ENCODE data around the gene POLR3A. TPM values are rescaled to one million over a fixed set of nuclear protein-coding genes. Genes with fewer than 3 reads are reported as not detected.

The POLR3A gene
- total RNA-seq, 1 experiment from 2014 or later, result 12.3 TPM

GRCh38 chr10:77944519-77944918, 84.8 kb downstream of the POLR3A start:
- no peak for DNase-seq
- Histone ChIP-seq H3K4me3 (ENCODE audit: insufficient read depth, low read depth, low read length) (no peak overlapping the region), H3K36me3 (replicated peaks; ENCODE audit: control insufficient read depth, insufficient read depth, low read length) (no peaks in the 10 kb centered on the region), H3K27me3 (ENCODE audit: control insufficient read depth, insufficient read depth, low read length) (no peaks in the 10 kb centered on the region)

DNA sequence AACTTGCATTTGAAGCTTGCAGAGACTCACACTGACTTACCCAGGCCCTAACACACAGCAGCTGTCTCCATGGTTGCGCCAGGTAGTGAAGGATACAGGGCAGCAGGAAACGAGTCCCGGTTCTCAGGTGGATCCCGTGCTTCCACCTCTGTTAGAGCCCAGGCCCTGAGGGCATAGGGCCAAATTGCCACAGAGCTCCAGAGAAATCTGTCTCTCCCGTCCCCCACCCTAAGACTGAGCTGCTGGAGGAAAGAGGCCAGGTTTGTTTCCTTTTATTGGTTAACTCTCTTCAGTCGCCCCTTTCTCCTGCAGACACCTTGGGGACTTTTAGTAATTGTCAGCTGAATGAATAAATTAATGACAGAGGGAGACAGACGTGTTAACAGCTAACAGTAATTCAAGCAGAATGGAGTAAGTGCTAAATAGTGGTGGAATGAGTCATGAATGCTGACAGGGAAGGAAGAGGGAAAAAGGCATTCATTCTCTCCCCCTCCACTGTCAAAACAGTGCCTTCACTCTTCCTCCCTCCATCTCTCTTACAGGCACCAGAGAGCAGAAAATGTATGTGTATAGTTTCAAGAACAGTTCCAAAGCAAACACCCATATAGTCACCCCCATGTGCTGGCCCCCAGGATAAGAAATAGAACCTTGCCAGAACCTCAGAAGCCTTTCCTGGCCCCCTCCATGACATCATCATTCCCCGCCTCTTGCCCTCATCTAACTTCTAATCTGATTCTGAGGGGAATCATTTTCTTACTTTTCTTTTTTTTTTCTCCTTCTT, 86.0 kb downstream of the POLR3A start:
- H3K4me3 ChIP-seq (ENCODE audit: insufficient read depth, low read depth, low read length), result no peak overlapping the region
- H3K27me3 ChIP-seq (ENCODE audit: control insufficient read depth, insufficient read depth, low read length), result no peaks in the 10 kb centered on the region
- H3K36me3 ChIP-seq (replicated peaks; ENCODE audit: control insufficient read depth, insufficient read depth, low read length), result no peaks in the 10 kb centered on the region
- DNase-seq, result no peak

DNA sequence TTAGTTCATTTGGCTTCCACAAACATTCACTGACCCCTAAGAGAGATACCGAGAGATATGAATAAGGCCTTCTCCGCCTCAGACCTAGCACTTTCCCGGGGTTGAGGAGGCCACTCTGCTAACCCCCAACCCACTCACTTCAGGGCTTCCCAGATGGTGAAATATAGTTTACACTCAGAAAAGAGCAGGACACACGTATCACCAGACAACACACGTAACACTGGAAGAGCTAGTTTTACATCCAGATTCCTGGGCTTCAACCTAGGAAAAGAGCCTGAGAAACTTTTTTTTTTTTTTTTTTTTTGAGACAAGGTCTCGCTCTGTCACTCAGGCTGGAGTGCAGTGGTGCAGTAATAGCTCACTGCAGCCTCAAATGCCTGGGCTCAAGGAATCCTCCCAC, 87.5 kb downstream of the POLR3A start:
- H3K27me3 ChIP-seq (ENCODE audit: control insufficient read depth, insufficient read depth, low read length), result no peaks in the 10 kb centered on the region
- no peak overlapping the region for H3K4me3 ChIP-seq (ENCODE audit: insufficient read depth, low read depth, low read length)
- no peak for DNase-seq

DNA sequence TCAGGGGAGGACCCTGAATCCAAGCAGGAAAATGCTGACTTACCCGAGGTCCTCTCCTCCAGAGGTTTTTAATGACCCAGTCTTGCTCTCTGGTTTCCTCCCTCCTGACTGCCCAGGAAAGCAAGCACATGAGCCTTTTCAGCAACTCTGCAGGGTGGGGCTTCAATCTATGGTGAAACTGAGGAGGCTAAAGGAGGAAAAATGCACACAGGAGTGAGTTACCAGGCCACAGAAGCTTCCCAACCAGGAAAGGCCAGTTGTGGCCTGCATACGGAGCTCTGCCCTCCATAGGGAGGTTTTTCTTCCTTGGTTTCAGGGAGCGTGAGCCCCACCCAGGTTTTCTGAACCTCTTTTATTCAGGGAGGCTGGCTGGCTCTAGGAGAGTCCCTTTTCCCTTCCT, 88.7 kb downstream of the POLR3A start:
- no peak for DNase-seq
- no peaks in the 10 kb centered on the region for H3K36me3 ChIP-seq (replicated peaks; ENCODE audit: control insufficient read depth, insufficient read depth, low read length)
- H3K4me3 ChIP-seq (ENCODE audit: insufficient read depth, low read depth, low read length), result no peak overlapping the region
- no peaks in the 10 kb centered on the region for H3K27me3 ChIP-seq (ENCODE audit: control insufficient read depth, insufficient read depth, low read length)

More for the DNA sequence above, 87.5 kb downstream of the POLR3A start:
- no peaks in the 10 kb centered on the region for H3K36me3 ChIP-seq (replicated peaks; ENCODE audit: control insufficient read depth, insufficient read depth, low read length)

- Histone ChIP-seq H3K27me3 (ENCODE audit: control insufficient read depth, insufficient read depth, low read length) (no peaks in the 10 kb centered on the region), H3K36me3 (replicated peaks; ENCODE audit: control insufficient read depth, insufficient read depth, low read length) (no peaks in the 10 kb centered on the region), H3K4me3 (ENCODE audit: insufficient read depth, low read depth, low read length) (no peak overlapping the region)
- no peak for DNase-seq
Measured at GRCh38 chr10:77940225-77940624, 89.1 kb downstream of the POLR3A start.

- no peak overlapping the region for H3K4me3 ChIP-seq (ENCODE audit: insufficient read depth, low read depth, low read length)
- H3K36me3 ChIP-seq (replicated peaks; ENCODE audit: control insufficient read depth, insufficient read depth, low read length), result no peaks in the 10 kb centered on the region
- no peak for DNase-seq
- H3K27me3 ChIP-seq (ENCODE audit: control insufficient read depth, insufficient read depth, low read length), result no peaks in the 10 kb centered on the region
Measured at GRCh38 chr10:77939561-77940001, 89.7 kb downstream of the POLR3A start.

GRCh38 chr10:77936697-77937567, 92.4 kb downstream of the POLR3A start:
- no peaks in the 10 kb centered on the region for H3K36me3 ChIP-seq (replicated peaks; ENCODE audit: control insufficient read depth, insufficient read depth, low read length)
- H3K27me3 ChIP-seq (ENCODE audit: control insufficient read depth, insufficient read depth, low read length), result no peaks in the 10 kb centered on the region
- no peak overlapping the region for H3K4me3 ChIP-seq (ENCODE audit: insufficient read depth, low read depth, low read length)
- DNase-seq, result no peak

DNA sequence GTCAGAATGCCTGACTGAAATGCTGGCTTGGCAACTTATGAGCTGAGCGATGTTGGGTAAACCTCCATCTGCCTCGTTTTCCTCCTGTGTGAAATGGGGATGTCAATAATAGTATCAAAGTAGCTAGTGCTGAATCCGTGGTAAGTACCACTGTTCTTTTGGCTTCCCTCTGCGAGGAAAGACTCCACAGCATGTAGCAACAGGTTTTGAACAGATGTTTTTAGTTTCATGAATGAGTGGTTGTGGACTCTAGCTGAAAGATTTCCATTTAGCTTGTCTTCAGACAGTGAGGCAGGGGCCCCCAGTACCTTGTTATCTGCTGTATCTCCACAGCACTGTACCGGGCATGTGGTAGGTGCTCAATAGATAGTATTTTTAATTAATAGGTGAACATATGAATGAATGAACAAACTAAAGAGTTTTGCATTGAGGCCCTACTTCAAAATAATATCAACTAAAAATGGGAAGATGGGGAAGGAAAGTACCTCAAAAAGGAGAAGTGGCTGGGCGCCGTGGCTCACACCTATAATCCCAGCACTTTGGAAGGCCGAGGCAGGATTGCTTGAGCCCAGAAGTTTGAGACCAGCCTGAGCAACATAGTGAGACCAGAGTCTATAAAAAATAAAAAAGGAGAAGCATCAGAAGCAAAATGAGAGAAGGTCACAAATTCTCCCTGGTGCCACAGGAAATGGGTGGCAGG, 97.1 kb downstream of the POLR3A start:
- no peak for DNase-seq
- Histone ChIP-seq H3K36me3 (replicated peaks; ENCODE audit: control insufficient read depth, insufficient read depth, low read length) (no peaks in the 10 kb centered on the region), H3K27me3 (ENCODE audit: control insufficient read depth, insufficient read depth, low read length) (no peaks in the 10 kb centered on the region), H3K4me3 (ENCODE audit: insufficient read depth, low read depth, low read length) (no peak overlapping the region)

DNA sequence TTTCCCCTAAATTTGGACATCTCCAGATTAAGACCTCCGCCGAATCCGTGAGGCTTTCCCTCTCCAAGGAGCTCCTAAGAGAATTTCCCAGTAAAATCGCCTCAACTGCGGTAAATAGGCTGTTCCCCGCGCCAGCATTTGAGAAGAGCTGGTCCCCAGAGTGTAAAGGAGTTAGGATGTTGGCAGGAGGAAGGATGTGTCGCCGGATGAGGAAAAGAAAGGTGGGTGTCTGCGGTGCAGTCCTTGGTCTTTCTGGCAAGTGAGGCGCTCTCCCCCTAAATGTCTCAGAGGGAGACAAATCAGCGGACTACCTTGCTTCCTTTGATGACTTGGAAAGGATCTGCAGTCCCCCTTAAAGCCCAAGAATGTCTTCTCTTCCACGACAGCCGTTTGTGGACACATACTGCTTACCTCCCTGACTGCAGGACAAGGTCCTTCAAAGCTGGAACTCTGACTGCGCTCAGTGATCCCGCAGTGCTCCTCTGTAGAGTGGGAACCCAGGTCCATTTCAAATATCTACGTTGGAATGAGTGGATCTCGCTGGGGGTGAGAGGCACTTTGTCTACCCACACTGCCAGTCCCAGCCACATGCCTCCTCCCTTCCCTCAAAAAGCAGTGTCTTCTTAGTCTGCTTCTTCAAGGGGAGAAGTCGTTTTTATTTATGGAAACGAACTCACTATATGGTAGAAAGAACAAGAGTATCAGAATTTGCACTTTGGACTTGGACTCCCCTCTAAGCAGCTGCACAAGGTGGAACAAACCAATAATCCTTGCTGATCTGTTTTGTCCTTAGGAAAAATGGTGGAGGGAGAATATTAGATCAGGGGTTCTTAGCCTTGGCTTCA, 101.7 kb downstream of the POLR3A start:
- H3K4me3 ChIP-seq (ENCODE audit: insufficient read depth, low read depth, low read length), result peak overlapping the region; percentile 86
- H3K27me3 ChIP-seq (ENCODE audit: control insufficient read depth, insufficient read depth, low read length), result no peaks in the 10 kb centered on the region
- H3K36me3 ChIP-seq (replicated peaks; ENCODE audit: control insufficient read depth, insufficient read depth, low read length), result no peaks in the 10 kb centered on the region
- DNase-seq, result no peak

GRCh38 chr10:77926566-77927401, 102.5 kb downstream of the POLR3A start, which contains the start of gene DLG5:
DLG5 (minus strand) TSS chr10:77926755; CDS start chr10:77926520, 235 bp downstream.
- peak; percentile 90 for DNase-seq
- no peaks in the 10 kb centered on the region for H3K36me3 ChIP-seq (replicated peaks; ENCODE audit: control insufficient read depth, insufficient read depth, low read length)

DNA sequence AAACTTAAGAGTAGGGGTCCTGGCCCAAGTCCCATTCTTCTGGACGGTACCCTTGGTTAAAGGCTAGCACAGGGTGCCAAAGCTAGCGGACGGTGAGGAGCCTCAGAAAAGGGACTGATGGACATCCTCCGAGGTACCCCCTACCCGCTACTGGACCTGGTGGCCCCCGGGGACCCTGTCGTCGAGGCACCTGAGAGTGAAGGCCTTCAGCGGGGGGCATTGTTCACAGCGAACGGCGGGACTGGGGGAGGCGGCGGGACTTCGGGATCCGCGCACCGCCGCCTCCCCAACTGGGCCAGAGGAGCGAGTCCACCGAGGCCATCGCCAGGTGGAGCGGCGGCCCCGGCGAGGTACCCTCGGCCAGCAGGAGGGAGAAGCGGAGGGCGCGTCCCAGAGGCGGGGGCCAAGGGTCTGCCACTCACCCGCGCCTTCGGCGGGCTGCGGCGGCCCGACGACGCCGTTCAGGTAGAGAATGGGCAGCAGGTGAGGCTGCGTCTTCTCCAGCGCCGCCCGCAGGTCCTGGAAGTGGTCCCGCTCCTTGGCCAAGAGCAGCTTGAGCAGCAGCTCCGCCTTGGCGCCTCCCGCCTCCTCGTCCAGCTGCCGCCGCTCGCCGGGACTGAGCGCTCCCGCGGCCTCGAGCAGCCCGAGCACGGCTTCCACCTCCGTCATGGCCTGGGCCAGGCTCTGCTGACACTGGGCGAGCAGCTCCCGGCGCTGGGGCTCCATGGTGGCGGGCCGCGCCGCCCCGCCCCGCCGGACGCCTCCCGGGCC, 103.3 kb downstream of the POLR3A start:
- Histone ChIP-seq H3K27me3 (ENCODE audit: control insufficient read depth, insufficient read depth, low read length) (no peaks in the 10 kb centered on the region), H3K36me3 (replicated peaks; ENCODE audit: control insufficient read depth, insufficient read depth, low read length) (no peaks in the 10 kb centered on the region), H3K4me3 (ENCODE audit: insufficient read depth, low read depth, low read length) (peak overlapping the region; percentile 86)
- peak; percentile 83 for DNase-seq

More at GRCh38 chr10:77926566-77927401, 102.5 kb downstream of the POLR3A start, which contains the start of gene DLG5:
- Histone ChIP-seq H3K27me3 (ENCODE audit: control insufficient read depth, insufficient read depth, low read length) (no peaks in the 10 kb centered on the region), H3K4me3 (ENCODE audit: insufficient read depth, low read depth, low read length) (peak within 1 kb of the TSS; percentile 86)

DNA sequence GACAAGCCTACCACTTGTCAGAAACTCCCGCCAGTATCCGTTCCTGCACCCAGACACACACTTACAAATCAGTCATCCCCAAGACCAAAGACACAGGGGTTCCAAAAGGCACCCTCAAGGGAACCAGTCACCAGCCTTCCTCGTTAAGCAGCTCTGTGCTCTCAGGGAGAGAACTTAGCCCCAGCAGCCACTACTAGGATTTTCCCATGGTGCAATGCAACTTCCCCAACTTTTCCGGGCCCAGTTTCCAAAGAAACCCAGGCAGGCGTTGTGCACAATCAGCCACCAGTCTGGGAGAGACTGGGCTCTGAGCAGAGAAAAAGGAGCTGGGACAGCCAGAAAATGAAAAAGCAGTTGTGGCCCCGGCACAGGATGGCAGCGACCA, 103.9 kb downstream of the POLR3A start:
- Histone ChIP-seq H3K4me3 (ENCODE audit: insufficient read depth, low read depth, low read length) (peak overlapping the region; percentile 86), H3K36me3 (replicated peaks; ENCODE audit: control insufficient read depth, insufficient read depth, low read length) (no peaks in the 10 kb centered on the region), H3K27me3 (ENCODE audit: control insufficient read depth, insufficient read depth, low read length) (no peaks in the 10 kb centered on the region)
- peak; percentile 36 for DNase-seq

Measured in H7 (cell line).